T47D (cell line): Measurements from ENCODE around the gene ANAPC4.
"Not testable (repeated sequence)": the region's sequence is repeated elsewhere in the genome, so short reads cannot be mapped to it uniquely, and the experiment has no call there.

Source experiments
- DNase-seq, 2 experiments: peaks; one replicate each; pipeline versions ENCODE4 v3.0.0 to v3.0.0-alpha.2; 2011 to 2012; ENCODE audit warnings: low read depth in 1 of 2, low spot score in 1 of 2
- JUND ChIP-seq: IDR thresholded peaks from 2 replicates; pipeline ENCODE4 v1.6.1; 2012; ENCODE audit warnings: low read depth
- in situ Hi-C: cut with HindIII; loops from 2 replicates; pipeline ENCODE4 v1.10.0; 2016; ENCODE audit warnings: low sequenced_read_pairs, low pct_unique_long_range_greater_than_20kb

Gene ANAPC4, protein sequence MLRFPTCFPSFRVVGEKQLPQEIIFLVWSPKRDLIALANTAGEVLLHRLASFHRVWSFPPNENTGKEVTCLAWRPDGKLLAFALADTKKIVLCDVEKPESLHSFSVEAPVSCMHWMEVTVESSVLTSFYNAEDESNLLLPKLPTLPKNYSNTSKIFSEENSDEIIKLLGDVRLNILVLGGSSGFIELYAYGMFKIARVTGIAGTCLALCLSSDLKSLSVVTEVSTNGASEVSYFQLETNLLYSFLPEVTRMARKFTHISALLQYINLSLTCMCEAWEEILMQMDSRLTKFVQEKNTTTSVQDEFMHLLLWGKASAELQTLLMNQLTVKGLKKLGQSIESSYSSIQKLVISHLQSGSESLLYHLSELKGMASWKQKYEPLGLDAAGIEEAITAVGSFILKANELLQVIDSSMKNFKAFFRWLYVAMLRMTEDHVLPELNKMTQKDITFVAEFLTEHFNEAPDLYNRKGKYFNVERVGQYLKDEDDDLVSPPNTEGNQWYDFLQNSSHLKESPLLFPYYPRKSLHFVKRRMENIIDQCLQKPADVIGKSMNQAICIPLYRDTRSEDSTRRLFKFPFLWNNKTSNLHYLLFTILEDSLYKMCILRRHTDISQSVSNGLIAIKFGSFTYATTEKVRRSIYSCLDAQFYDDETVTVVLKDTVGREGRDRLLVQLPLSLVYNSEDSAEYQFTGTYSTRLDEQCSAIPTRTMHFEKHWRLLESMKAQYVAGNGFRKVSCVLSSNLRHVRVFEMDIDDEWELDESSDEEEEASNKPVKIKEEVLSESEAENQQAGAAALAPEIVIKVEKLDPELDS

DNA sequence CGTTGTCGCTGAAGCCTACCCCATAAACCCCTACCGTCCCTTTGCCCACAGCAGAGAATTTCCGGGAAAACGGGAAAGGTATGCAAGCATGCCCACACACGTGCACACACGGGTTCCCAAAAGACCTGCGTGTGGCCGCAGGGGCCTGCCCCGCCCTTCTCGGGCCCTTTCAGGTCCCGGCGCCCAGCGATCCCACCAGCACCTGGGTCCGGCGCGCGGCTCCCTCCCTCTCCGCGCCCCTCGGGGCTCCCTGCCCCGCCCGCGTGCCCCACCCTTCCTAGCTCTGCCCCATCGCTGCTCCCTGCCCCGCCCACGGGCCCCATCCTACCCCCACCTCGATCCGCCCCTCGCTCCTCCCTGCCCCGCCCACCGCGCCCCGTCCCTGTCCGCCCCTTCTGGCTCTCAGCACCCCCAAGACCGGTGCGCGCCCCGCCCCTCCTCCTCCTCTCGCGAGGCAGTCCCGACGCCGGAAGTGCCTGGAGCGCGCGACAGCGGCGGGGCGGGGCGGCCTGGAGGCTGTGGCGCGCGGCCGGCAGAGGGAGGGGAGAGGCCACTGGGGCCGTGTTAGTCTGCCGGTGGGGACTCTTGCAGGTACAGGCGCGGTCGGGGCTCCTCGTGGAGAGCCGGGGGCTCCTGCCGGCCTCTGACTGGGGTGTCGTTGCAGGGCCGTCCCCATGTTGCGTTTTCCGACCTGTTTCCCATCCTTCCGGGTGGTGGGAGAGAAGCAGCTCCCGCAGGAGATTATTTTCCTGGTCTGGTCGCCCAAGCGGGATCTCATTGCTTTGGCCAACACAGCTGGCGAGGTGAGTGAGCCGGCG lies at the start of gene ANAPC4:
Gene ANAPC4 (plus strand): TSS at position 510 of the 818 bp plus-strand sequence. CDS start 165 bp downstream, at position 675.
- peak; percentile 77 to 94 for DNase-seq
- TF ChIP-seq JUND: no peak
- in situ Hi-C loops: no loop called here

DNA sequence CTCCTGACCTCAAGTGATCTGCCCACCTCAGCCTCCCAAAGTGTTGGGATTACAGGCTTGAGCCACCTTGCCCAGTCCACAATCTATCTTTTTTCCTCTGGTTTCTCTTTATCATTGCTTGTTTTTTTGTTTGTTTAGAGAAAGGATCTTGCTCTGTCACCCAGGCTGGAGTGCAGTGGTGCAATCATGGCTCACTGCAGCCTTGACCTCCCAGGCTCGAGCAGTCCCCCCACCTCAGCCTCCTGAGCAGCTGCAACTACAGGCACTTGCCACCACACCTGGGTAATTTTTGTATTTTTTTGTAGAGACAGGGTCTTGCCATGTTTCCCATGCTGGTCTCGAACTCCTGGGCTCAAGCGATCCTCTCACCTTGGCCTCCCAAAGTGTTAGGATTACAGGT lies 48.6 kb upstream of the ANAPC4 start:
- DNase-seq, in situ Hi-C loops: not testable (repeated sequence)

DNA sequence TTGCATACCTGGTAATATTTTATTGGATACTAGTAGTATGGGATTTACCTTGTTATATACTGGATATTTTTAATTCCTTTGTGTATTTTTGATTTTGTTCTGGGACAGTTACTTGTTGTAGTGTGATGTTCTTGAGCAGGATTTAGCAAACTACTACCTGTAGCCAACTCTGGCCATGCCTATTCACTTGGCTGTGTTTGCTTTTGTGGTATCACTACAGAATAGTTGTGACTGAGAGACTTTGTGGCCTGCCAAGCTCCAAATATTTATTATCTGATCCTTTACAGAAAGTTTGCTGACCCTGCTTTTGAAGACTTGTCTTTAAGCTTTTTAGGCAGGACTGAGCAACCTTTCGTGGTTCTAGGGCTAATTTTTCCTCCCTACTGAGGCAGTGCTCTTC lies 46.7 kb upstream of the ANAPC4 start:
- no peak for DNase-seq
- in situ Hi-C loops: no loop called here
- no peak for TF ChIP-seq JUND

DNA sequence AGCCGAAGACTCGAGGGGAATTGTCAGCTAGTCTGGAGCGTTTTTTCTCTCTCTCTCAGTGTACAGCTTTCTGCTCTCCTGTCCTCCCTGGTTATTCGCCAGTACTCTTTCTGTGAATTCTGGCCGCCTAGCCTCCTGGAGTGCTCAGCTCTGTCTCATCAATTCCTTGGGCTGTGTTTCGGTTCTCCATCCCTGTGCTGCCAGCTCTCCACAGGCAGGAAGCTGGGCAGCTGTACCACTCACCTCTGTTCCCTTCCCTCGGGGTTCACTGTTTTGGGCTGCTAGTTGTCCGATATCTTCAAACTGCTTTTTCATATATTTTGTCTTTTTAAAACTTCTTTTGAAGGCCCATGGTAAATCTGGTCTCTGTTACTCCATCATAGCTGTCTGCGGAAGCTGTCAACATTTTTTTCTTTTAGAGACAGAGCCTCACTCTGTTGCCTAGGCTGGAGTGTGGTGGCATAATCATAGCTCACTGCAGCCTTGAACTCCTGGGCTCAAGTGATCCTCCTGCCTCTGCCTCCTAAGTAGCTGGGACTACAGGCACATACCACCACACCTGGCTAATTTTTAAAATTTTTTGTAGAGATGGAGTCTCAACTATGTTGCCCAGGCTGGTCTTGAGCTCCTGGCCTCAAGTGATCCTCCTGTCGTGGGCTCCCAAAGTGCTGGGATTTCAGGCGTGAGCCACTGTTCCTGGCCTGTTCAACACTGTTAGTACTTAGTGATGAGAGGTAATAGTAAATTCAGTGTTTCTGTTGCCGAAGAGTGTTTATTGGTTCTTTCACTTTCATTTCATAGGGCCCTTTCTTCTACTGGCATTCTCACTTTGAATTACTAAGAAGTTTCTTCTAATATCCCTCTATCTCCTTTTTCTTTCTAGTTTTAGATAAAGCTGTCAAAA lies 45.9 kb upstream of the ANAPC4 start:
- no peak for DNase-seq
- in situ Hi-C loops: no loop called here
- TF ChIP-seq JUND: no peak

- in situ Hi-C loops: no loop called here
- TF ChIP-seq JUND: no peak
- no peak for DNase-seq
Observed at GRCh38 chr4:25343671-25344070, 33.4 kb upstream of the ANAPC4 start.

- in situ Hi-C loops: no loop called here
- DNase-seq: no peak
- no peak for TF ChIP-seq JUND
Observed at GRCh38 chr4:25345744-25346143, 31.3 kb upstream of the ANAPC4 start.

GRCh38 chr4:25346913-25347312 lies 30.1 kb upstream of the ANAPC4 start:
- no peak for DNase-seq
- in situ Hi-C loops: no loop called here
- TF ChIP-seq JUND: no peak

- no peak for TF ChIP-seq JUND
- in situ Hi-C loops: no loop called here
- DNase-seq: no peak
Observed at GRCh38 chr4:25347473-25347872, 29.6 kb upstream of the ANAPC4 start.

GRCh38 chr4:25347971-25348370 lies 29.1 kb upstream of the ANAPC4 start:
- no peak for DNase-seq
- TF ChIP-seq JUND: no peak
- in situ Hi-C loops: no loop called here

- in situ Hi-C loops: no loop called here
- no peak for DNase-seq
- TF ChIP-seq JUND: no peak
Observed at GRCh38 chr4:25350561-25350960, 26.5 kb upstream of the ANAPC4 start.

DNA sequence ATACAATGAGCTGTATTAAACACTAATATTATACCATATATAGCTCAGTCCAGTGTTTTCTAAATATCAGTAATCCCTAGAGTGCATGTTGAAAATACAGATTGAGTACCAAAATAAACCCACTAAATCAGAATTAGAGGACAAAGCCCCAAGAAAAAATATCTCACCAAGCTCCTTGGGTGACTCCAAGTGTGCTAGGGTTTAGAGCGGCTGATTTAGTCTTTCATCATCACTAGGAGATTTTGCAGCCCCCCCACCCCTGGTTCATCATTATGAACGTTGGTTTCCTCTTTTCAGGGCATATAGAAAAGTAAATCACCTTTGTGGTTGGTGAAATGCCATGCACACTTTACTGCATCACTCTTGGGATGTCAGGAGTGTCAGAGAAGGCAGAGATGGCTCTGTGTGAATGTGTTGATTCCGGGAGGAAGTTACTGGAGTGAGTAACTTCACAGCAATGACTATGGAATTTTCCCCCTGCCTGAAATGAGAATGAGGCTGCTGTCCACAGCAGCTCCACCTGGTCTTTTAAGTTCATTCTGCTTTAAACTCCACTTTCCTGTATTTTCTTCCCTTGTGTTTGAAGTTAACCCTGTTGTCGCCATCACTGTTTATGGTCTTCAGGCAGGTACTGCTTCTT lies 25.2 kb upstream of the ANAPC4 start:
- TF ChIP-seq JUND: no peak
- in situ Hi-C loops: no loop called here
- DNase-seq: no peak
